Adrenal gland (tissue), 12 donors: Measurements from ENCODE around the gene TBC1D1. TPM values are rescaled to one million over a fixed set of nuclear protein-coding genes. Genes with fewer than 3 reads are reported as not detected.
A peak's percentile ranks its signal among the peaks of the same experiment; 100 is the strongest.
"Not testable (repeated sequence)": the region's sequence is repeated elsewhere in the genome, so short reads cannot be mapped to it uniquely, and the experiment has no call there.

ENCODE experiments used
- DNase-seq, 7 donors: peaks; one replicate each; pipeline ENCODE4 v3.0.0-alpha.2; 2019 to 2020
- H3K27ac ChIP-seq, 5 donors: fragments of 200-600 bp; sonication (generic) in 4 of 5; 1 replicate in 3 of 5; 2 replicates in 2 of 5; pipeline versions ENCODE4 v1.5.1 to v1.8.0; 2016 to 2020; ENCODE audit warnings: mild to moderate bottlenecking in 1 of 5
- H3K27me3 ChIP-seq: fragments of 200-600 bp; 2 replicates; pipeline ENCODE4 v1.8.0; 2021
- H3K36me3 ChIP-seq, 2 donors: fragments of 200-600 bp; replicated peaks in 1 of 2; 1 replicate in 1 of 2; 2 replicates in 1 of 2; pipeline versions ENCODE4 v1.5.1 to v1.8.0; 2018 to 2022
- H3K4me1 ChIP-seq, 2 donors: fragments of 200-600 bp; replicated peaks in 1 of 2; 1 replicate in 1 of 2; 2 replicates in 1 of 2; pipeline versions ENCODE4 v1.5.1 to v1.8.0; 2018 to 2021
- H3K4me3 ChIP-seq, 4 donors: fragments of 200-600 bp; sonication (generic) in 3 of 4; one replicate each; pipeline ENCODE4 v1.5.1; 2016 to 2018
- H3K9me3 ChIP-seq, 3 donors: fragments of 200-600 bp; sonication (generic) in 1 of 3; replicated peaks in 1 of 3; 1 replicate in 2 of 3; 2 replicates in 1 of 3; pipeline versions ENCODE4 v1.5.1 to v1.8.0; 2016 to 2021
- POLR2A ChIP-seq, 2 donors: fragments of 450-650 bp; IDR thresholded peaks; one replicate each; pipeline ENCODE4 v1.6.1; 2017; ENCODE audit warnings: antibody characterized with exemption in 2 of 2, mild to moderate bottlenecking in 2 of 2, moderate library complexity in 1 of 2
- WGBS, 4 donors: extraction: QIAGEN DNeasy Blood & Tissue Kit in 2 of 4; methylation state at CpG; one replicate each; pipeline versions ENCODE4 v1.1.5 to v1.1.7; 2013 to 2017; 5-methylcytosine and 5-hydroxymethylcytosine counted together
- intact Hi-C, 2 donors: fragments of 100-400 bp; cut with DNase I; formaldehyde crosslinking; loops; one replicate each; pipeline versions ENCODE4 v1.14.1 to v1.15.0; 2022 to 2023
- polyA plus RNA-seq, 3 donors: library from polyadenylated mRNA; stranded (reverse); fragments of 200-250 nt in 2 of 3; fragments of 350-450 nt in 1 of 3; fragmentation: Illumina TruSeq in 1 of 3; extraction: RNeasy Lipid Tissue Mini Kit (QIAGEN cat#74804) in 1 of 3; gene quantifications; one replicate each; pipeline ENCODE4 v1.2.3, GENCODE V29; 2013 to 2014
- total RNA-seq, 9 donors: library from RNA; depleted of rRNA in 4 of 9; stranded (reverse); fragments of >200 nt in 4 of 9; fragments of 120-200 nt in 1 of 9; fragmentation: NEBNext Ultra II Directional in 1 of 9; extraction: Animal tissue kit (Norgen Biotek cat#: 25700) in 1 of 9; gene quantifications; one replicate each; pipeline versions ENCODE4 v1.1.0 to v1.2.4, GENCODE V29; 2013 to 2023
- TF ChIP-seq, protein P1 (sequence below), 6 experiments: fragments of 450-650 bp in 4 of 6; fragments of 200-600 bp in 2 of 6; sonication (generic) in 1 of 6; IDR thresholded peaks; 1 replicate in 5 of 6; 2 replicates in 1 of 6; pipeline versions ENCODE4 v1.5.1 to v1.8.0; 2016 to 2021; ENCODE audit warnings: antibody characterized with exemption in 6 of 6, mild to moderate bottlenecking in 2 of 6, moderate library complexity in 1 of 6
- donor health status: healthy with polysubstance abuse.
- donor health status: Bipolar disorder and iron deficiency.
- donor health status: DM: yes; HTN: yes; CAD: no.
- donor health status: DM: no; HTN: no; CAD: no.
- donor health status: DM: no; HTN: no; CAD: no.
- donor health status: DM: yes; HTN: yes; CAD: no.

Gene TBC1D1
- total and polyA plus RNA-seq, 12 donors = 16.3 to 77.3 (median 25.7) TPM

DNA sequence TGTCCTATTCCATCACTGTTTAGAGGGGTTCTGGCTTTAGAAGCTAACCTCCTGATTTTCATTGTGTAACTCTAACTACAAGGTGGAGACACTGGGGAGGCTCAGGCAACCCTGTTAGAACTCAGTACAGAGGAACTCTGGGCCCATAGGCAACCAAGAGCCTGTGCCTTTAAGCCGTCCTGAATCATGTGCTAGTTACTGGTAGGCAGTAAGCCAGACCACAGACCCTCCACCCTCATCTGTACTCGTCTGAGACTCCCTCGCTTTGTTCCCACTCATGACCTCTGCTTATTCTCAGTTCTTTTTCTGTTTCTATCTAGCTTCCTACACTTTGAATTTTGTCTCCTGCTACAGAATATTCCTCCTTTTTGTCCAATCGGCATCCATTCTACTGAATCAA lies 31.4 kb downstream of the TBC1D1 start:
- H3K27me3 ChIP-seq = no peaks in the 10 kb centered on the region
- 61 to 72% (median 61%) methylated on average over 4 of the region's 4 CpGs for WGBS, 4 donors
- H3K4me3 ChIP-seq = no peak overlapping the region
- no peaks in the 10 kb centered on the region for H3K9me3 ChIP-seq
- H3K36me3 ChIP-seq = no peaks in the 10 kb centered on the region
- no peak overlapping the region for H3K27ac ChIP-seq
- no peaks in the 10 kb centered on the region for H3K4me1 ChIP-seq
- TF ChIP-seq POLR2A (IDR thresholded peaks at IDR 0.05) = no peak
- TF ChIP-seq, protein P1, sequence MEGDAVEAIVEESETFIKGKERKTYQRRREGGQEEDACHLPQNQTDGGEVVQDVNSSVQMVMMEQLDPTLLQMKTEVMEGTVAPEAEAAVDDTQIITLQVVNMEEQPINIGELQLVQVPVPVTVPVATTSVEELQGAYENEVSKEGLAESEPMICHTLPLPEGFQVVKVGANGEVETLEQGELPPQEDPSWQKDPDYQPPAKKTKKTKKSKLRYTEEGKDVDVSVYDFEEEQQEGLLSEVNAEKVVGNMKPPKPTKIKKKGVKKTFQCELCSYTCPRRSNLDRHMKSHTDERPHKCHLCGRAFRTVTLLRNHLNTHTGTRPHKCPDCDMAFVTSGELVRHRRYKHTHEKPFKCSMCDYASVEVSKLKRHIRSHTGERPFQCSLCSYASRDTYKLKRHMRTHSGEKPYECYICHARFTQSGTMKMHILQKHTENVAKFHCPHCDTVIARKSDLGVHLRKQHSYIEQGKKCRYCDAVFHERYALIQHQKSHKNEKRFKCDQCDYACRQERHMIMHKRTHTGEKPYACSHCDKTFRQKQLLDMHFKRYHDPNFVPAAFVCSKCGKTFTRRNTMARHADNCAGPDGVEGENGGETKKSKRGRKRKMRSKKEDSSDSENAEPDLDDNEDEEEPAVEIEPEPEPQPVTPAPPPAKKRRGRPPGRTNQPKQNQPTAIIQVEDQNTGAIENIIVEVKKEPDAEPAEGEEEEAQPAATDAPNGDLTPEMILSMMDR (IDR thresholded peaks at IDR 0.05) = no peak
- DNase-seq = peak in 1 of 7 donors; percentile 20
- intact Hi-C loops = no loop called here

DNA sequence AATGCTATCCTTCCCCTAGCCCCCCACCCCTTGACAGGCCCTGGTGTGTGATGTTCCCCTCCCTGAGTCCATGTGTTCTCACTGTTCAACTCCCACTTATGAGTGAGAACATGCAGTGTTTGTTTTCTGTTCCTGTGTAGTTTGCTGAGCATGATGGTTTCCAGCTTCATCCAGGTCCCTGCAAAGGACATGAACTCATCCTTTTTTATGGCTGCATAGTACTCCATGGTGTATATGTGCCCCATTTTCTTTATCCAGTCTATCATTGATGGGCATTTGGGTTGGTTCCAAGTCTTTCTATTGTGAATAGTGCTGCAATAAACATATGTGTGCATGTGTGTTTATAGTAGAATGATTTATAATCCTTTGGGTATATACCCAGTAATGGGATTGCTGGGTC lies 32.2 kb downstream of the TBC1D1 start:
- H3K4me1 ChIP-seq, intact Hi-C loops, DNase-seq, H3K27me3 ChIP-seq, H3K27ac ChIP-seq, H3K4me3 ChIP-seq, H3K36me3 ChIP-seq, H3K9me3 ChIP-seq: not testable (repeated sequence)

DNA sequence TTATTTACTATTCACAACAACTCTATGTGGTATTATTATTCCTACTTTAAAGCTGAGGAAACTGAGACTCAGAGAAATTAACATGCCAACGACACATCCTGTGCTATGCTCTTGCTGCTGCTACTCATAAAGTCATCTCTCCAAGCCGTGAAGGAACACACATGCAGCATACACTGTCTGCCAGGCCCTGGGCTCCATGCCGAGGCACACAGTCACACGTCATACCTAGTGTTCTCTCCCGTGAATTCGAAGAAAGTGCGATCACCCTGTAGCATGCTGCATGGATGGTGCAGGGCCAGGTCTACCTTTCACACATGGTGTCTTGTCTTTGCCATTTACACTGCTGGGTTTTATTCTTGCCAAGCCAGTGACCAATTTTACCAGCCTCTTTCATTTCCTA lies 34.1 kb downstream of the TBC1D1 start:
- H3K9me3 ChIP-seq = no peaks in the 10 kb centered on the region
- H3K27ac ChIP-seq = no peak overlapping the region
- H3K36me3 ChIP-seq = no peaks in the 10 kb centered on the region
- DNase-seq = no peak
- TF ChIP-seq, protein P1 (IDR thresholded peaks at IDR 0.05) = no peak
- TF ChIP-seq POLR2A (IDR thresholded peaks at IDR 0.05) = no peak
- H3K4me3 ChIP-seq = no peak overlapping the region
- H3K4me1 ChIP-seq = peaks cover 0 to 11% of the 10 kb centered on the region in 2 donors
- WGBS, 4 donors = 75 to 78% (median 76%) methylated on average over 7 of the region's 7 CpGs
- H3K27me3 ChIP-seq = no peaks in the 10 kb centered on the region
- intact Hi-C loops = no loop called here

DNA sequence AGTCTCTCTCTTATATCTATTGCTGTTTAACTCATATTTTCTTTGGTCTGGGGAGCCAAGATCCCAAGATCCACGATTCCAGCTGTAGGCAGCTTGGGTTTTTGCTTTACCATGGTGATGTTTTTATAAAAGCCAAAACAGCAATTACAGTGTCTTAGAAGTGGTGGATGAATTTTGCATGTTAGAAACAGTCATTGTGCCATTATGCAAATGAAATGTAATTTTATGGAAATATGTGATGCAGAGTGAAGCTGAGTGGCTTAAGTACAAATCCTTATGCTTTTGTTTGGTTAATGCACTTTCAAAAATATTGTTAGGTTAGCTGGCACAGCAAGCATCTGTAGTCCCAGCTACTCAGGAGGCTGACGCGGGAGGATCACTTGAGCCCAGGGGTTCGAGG lies 36.5 kb downstream of the TBC1D1 start:
- H3K36me3 ChIP-seq = no peaks in the 10 kb centered on the region
- no peak for DNase-seq
- H3K27ac ChIP-seq = no peak overlapping the region
- intact Hi-C loops = no loop called here
- H3K4me1 ChIP-seq = peaks cover 0 to 11% of the 10 kb centered on the region in 2 donors
- TF ChIP-seq, protein P1 (IDR thresholded peaks at IDR 0.05) = no peak
- TF ChIP-seq POLR2A (IDR thresholded peaks at IDR 0.05) = no peak
- H3K27me3 ChIP-seq = no peaks in the 10 kb centered on the region
- WGBS, 4 donors = 75 to 88% (median 84%) methylated on average over 4 of the region's 4 CpGs
- H3K9me3 ChIP-seq = no peaks in the 10 kb centered on the region
- H3K4me3 ChIP-seq = no peak overlapping the region
